GM18502 (cell line): ENCODE measurements around the gene CACNA1D.
"Not testable (repeated sequence)": the region's sequence is repeated elsewhere in the genome, so short reads cannot be mapped to it uniquely, and the experiment has no call there.

Source experiments
- ATAC-seq: cut with Tn5 transposase; IDR thresholded peaks from one replicate; pipeline ENCODE4 v1.9.1; 2021; ENCODE audit warnings: mild to moderate bottlenecking; ENCODE audit not compliant: unreplicated experiment, poor library complexity

CACNA1D gene

DNA sequence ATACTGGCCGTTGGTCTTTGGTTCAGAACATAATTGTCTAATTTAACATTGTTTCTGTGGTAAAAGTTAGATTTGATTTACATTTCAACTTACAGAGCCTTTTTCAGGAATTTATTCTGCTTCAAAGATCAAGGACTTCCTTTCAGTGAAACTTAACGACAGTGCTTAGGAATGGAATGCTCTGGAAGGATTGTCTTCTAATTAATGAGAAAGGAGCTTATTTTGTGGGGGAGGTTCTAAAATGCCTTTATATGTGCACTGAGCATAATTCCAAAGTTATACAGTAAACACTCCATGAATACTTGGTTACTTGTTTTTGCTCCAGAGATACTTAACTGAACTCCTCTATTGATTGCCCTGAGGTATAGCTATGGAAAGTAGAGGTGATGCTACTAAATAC, 75.7 kb downstream of the CACNA1D start:
- ATAC-seq: no peak

GRCh38 chr3:53570709-53571108, 76.3 kb downstream of the CACNA1D start:
- ATAC-seq: no peak

GRCh38 chr3:53571264-53571663, 76.9 kb downstream of the CACNA1D start:
- no peak for ATAC-seq

- ATAC-seq: not testable (repeated sequence)
Observed at GRCh38 chr3:53572184-53572583, 77.8 kb downstream of the CACNA1D start.

DNA sequence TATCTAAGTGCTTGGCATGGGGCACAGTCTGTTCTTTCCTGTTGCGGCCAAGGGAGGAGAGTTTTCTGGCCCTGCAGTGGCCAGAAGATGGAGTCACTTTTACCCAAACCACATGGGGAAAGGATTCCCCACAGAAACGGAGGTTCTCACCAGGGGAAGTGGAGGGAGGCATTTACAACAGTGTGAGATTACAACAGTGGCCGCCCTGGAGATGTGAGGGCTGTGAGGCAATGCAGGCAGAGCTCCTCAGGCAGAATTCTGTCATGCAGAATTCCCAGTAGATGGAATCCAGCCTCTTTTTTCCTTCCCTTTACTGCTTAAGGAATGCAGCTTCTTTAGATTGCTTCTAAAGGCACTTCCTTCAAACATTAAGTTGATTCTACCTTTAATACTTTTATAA, 83.1 kb downstream of the CACNA1D start:
- no peak for ATAC-seq

DNA sequence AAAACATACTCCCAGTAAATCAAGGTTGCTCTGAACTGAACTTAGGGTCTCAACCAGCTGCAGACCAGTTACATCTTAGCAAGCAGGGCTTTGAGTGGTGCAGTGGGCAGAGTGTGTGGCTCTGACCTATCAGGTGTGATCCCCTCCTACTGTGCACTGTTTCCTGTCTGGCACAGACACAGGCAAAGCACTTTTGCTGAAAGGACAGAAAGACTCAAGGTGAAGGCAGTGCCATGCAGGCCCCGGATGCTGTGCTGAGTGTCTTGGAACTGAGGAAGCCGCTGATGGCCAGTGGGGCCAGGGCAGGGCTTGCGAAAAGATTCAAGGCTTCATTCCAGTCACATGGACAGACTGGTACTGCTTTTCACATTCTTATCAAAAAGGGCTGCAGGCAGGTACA, 85.2 kb downstream of the CACNA1D start:
- ATAC-seq: no peak

GRCh38 chr3:53581671-53582070, 87.3 kb downstream of the CACNA1D start:
- ATAC-seq: no peak

- ATAC-seq: no peak
Observed at GRCh38 chr3:53583161-53583690, 88.8 kb downstream of the CACNA1D start.

GRCh38 chr3:53585049-53585448, 90.6 kb downstream of the CACNA1D start:
- ATAC-seq: no peak

DNA sequence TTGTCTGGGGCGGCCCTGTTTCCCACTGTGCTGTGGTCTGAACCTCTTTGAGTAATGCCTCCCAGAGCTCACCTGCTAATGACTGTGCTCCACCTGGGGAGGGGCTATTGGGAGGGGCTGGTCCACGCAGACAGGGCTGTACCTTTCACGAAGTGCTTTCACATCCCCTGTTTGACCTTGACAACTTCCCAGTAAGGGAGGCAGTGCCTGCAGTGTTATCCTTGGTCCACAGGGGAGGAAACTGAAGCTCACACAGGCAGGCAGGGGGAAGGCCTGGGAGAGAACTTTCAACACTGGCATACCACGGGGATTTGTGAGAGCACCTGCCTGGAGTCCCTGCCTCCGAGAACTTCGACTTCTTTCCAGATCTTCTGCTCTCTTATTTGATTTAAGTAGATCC, 91.2 kb downstream of the CACNA1D start:
- no peak for ATAC-seq

- no peak for ATAC-seq
Observed at GRCh38 chr3:53588122-53588521, 93.7 kb downstream of the CACNA1D start.

DNA sequence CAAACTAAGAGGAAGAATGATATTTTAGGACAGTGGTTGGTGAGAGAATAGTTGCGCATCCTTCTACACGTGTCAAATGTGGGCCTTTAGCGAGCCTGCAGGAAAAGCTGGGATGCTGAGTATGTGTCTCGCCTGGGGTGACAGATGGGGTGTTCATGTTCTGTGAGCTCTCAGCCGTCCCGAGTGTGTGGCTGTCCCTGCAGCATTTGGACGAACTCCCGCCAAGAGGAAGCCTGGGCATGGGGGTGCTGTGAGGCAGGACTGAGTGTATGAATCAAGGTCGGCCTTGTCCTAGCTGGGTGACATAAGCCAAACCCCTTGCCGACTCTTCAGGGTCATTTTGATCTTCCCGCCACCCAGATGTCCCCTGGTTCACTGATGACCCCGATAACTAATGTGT, 94.8 kb downstream of the CACNA1D start:
- no peak for ATAC-seq

DNA sequence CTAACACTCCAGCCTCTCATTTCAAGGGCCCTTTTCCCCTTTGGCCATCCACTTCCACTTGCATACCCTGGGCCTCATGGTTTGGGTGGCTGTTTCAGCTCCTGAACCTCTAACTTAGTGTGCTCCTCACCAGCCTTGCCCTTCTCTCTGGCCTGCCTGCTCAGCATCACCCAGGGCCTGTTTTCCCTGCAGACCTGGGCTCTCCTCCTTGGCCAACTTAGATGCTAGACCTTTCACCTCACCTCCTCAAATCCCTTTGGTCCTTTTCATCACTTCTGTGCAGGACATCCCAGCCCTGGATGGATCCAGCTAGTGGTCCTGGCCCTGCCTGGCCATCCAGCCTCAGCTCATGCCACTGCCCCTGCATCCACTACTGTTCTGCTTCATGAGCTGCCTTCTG, 95.4 kb downstream of the CACNA1D start:
- no peak for ATAC-seq

DNA sequence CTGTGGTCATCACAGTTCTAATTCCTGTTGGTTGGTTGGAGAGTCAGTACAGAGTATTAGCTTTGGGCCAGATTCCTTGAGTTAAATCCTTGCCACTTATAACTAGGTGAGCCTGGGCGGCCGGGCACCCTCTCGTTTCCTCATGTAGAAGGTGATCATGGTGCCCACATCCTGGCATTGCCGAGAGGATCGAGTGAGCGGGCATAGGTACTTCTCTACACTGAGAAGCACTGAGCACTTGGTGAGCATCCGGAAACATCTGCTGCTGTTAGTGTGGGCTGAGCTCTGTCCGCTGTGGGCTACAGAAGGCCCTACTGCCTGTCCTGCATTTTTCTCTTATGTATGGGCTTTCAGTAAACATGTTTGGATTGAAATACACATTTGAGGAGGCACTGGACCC, 96.2 kb downstream of the CACNA1D start:
- ATAC-seq: no peak

GRCh38 chr3:53591646-53592045, 97.2 kb downstream of the CACNA1D start:
- no peak for ATAC-seq

DNA sequence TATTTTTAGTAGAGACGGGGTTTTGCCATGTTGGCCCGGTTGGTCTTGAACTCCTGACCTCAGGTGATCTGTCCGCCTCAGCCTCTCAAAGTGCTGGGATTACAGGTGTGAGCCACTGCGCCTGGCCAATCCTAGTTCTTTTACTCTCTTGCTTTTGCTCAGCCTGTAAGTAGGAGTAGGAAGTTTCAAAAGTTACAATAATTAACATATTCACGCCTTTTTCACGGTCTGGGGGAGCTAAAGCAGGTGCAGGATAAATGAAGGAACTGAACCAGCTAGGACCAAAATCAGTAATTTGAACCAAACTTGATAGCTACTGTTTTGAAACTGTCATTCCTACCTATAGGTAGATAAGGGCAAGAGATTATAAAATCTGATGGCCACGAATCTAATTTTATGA, 98.5 kb downstream of the CACNA1D start:
- no peak for ATAC-seq

- no peak for ATAC-seq
Observed at GRCh38 chr3:53593611-53594010, 99.2 kb downstream of the CACNA1D start.

DNA sequence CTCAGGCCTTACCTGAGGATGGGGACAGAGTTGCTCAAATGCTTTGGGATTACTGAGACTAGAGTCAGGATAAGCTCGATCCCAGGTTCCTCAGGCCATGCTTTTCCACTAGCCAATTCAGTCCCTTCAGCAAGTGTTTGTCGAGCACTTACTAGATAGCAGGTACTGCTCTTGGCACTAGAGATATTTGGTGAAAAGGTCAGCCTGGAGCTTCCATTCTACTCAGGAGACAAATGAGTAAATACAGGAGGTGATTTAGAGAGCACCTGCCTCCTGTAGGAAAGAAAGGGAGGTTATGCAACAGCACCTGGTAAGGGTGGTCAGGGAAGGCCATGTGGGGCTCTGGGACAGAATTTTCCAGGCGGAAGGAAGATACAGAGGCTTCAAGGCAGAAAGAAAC, 99.9 kb downstream of the CACNA1D start:
- ATAC-seq: no peak

DNA sequence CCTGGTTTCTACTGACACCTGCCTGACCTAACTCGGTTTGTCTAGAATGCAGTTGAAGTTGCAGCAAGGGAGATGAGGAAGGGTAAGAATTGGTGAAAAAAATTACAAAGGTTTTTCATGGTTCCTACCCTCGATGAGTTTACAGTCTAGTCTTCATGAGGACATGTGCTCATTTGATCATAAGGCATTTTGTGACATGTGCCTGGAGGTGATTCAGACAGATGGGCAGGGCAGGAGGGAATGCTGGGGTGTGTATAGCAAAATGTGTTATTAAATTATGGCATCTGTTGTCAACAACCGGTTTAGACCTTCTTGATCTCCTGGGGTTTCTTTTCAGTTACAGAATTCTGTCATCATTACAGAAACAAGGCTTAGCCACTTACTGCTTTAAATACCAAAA, 101.2 kb downstream of the CACNA1D start:
- no peak for ATAC-seq

DNA sequence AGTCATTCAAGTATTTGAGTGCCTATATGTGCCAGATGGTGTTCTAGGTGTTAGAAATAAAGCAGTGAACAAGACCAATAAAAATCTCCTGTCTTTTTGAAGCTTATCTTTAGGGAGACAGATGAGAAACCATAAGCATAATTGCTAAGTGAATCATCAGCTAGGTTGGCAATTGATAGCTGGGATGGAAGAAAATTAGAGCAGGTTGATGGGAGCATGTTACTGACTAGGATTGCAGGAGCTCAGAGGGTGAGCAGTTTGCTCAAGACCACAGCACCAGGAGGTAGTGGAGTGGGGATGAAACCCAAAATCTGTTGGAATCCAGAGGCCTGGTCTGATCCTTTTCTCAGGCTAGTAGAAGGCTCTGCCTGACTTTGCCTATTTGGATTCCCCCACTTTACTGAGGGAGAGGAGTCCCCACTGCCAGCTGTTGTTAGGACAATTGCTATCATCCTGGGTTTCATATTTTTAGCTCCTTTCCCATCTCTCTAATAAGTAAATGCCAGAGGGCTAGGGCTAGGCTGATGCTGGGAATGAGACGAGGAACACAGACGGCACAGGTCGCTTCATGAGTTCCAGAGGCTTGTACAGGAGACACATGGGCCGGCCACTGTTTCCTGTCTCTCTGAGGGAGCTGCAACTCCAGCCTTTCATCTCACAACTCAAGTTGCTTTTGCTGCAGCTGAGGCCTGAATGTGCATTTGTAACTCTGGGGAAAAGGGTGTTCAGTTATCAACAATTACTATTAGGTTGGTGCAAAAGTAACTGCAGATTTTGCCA, 102.9 kb downstream of the CACNA1D start:
- no peak for ATAC-seq

- ATAC-seq: no peak
Observed at GRCh38 chr3:53599771-53600170, 105.4 kb downstream of the CACNA1D start.

GRCh38 chr3:53602866-53603265, 108.5 kb downstream of the CACNA1D start:
- no peak for ATAC-seq
